HCT116 (cell line): ENCODE data around the gene MAP3K3. TPM values are rescaled to one million over a fixed set of nuclear protein-coding genes. Genes with fewer than 3 reads are reported as not detected.

ENCODE experiments used
- ATAC-seq: fragments of 200-7000 bp; cut with Tn5 transposase; 2 replicates; pipeline ENCODE4 v1.9.1; 2020; ENCODE audit warnings: mild to moderate bottlenecking, moderate library complexity
- BruUV-seq: library from RNA; stranded (reverse); fragments of 400-500 nt; replicated peaks from 2 replicates; lab custom pipeline; 2021; lab: Mats Ljungman, UMichigan
- CTCF ChIA-PET: fragments of 300-600 bp; sonication (Branson Sonifier 250); formaldehyde crosslinking; loops from one replicate; lab custom pipeline; 2021; ENCODE audit warnings: antibody characterized with exemption; lab: Charles Lee
- POLR2A ChIA-PET: fragments of 300-600, 350-600 bp; sonication (Branson Sonifier 250); formaldehyde crosslinking; loops from one replicate; lab custom pipeline; 2021; ENCODE audit warnings: antibody characterized with exemption; lab: Charles Lee
- RAD21 ChIA-PET, 2 experiments: fragments of 300-600 bp; sonication (Branson Sonifier 250); formaldehyde crosslinking; loops; one replicate each; lab custom pipeline; 2023; ENCODE audit warnings: low total read pairs in 2 of 2; ENCODE audit not compliant: uncharacterized antibody in 2 of 2, unreplicated experiment in 2 of 2, low non-redundant PET in 1 of 2; lab: Charles Lee
- DNase-seq: peaks from one replicate; pipeline ENCODE4 v3.0.0-alpha.2; 2010; ENCODE audit warnings: low read depth, low spot score
- H2AFZ ChIP-seq: fragments of 200-600 bp; shearing (Covaris generic), sonication (generic); 2 replicates; pipeline ENCODE4 v1.6.1; 2017; ENCODE audit warnings: low read depth, mixed run types, mixed read lengths, antibody characterized with exemption, low read length; ENCODE audit not compliant: poor library complexity, severe bottlenecking
- H3K27ac ChIP-seq: 2 replicates; pipeline ENCODE4 v1.5.1; 2012; ENCODE audit warnings: low read depth, low read length
- H3K27me3 ChIP-seq: fragments of 200-600 bp; sonication (generic); 2 replicates; pipeline ENCODE4 v1.6.1; 2016; ENCODE audit warnings: mixed run types, low read length, mixed read lengths; ENCODE audit not compliant: insufficient read depth
- H3K36me3 ChIP-seq, 2 experiments: fragments of 200-500 bp in 1 of 2; fragments of 200-600 bp in 1 of 2; sonication (Bioruptor generic) in 1 of 2; sonication (generic) in 1 of 2; 2 replicates each; pipeline versions ENCODE4 v1.5.1 to v1.6.1; 2014 to 2016; ENCODE audit warnings: low read length in 2 of 2, inconsistent platforms in 1 of 2, mixed read lengths in 1 of 2, mixed run types in 1 of 2; ENCODE audit not compliant: insufficient read depth in 2 of 2, control insufficient read depth in 1 of 2
- H3K4me1 ChIP-seq, 2 experiments: fragments of 200-600 bp in 1 of 2; sonication (generic) in 1 of 2; 2 replicates each; pipeline versions ENCODE4 v1.5.1 to v1.6.1; 2012 to 2017; ENCODE audit warnings: low read length in 2 of 2, inconsistent platforms in 1 of 2, mild to moderate bottlenecking in 1 of 2, mixed read lengths in 1 of 2, mixed run types in 1 of 2, moderate library complexity in 1 of 2; ENCODE audit not compliant: insufficient read depth in 2 of 2, control insufficient read depth in 1 of 2
- H3K4me2 ChIP-seq: fragments of 200-600 bp; sonication (generic); 2 replicates; pipeline ENCODE4 v1.6.1; 2017; ENCODE audit warnings: mixed run types, low read length, mixed read lengths
- H3K4me3 ChIP-seq, 2 experiments: fragments of 200-600 bp in 1 of 2; sonication (generic) in 1 of 2; replicated peaks in 1 of 2; 2 replicates each; pipeline ENCODE4 v1.5.1; 2011 to 2016; ENCODE audit warnings: low read length in 2 of 2, control low read depth in 1 of 2, low read depth in 1 of 2, mild to moderate bottlenecking in 1 of 2, mixed read lengths in 1 of 2, mixed run types in 1 of 2
- H3K79me2 ChIP-seq: fragments of 200-600 bp; sonication (generic); 2 replicates; pipeline ENCODE4 v1.6.1; 2017; ENCODE audit warnings: mild to moderate bottlenecking, mixed run types, low read length, moderate library complexity, mixed read lengths; ENCODE audit not compliant: insufficient read depth
- H3K9ac ChIP-seq: fragments of 200-600 bp; sonication (generic); 2 replicates; pipeline ENCODE4 v1.6.1; 2016; ENCODE audit warnings: low read length, mixed read lengths
- H3K9me2 ChIP-seq: fragments of 200-600 bp; sonication (generic), shearing (Covaris generic); 2 replicates; pipeline ENCODE4 v1.6.1; 2017; ENCODE audit warnings: mixed run types, mild to moderate bottlenecking, moderate library complexity; ENCODE audit not compliant: insufficient read depth
- H3K9me3 ChIP-seq, 2 experiments: fragments of 200-500 bp in 1 of 2; fragments of 200-600 bp in 1 of 2; sonication (Bioruptor generic) in 1 of 2; sonication (generic) in 1 of 2; 2 replicates each; pipeline ENCODE4 v1.6.1; 2014 to 2017; ENCODE audit warnings: low read length in 2 of 2, mixed read lengths in 2 of 2, inconsistent platforms in 1 of 2, low read depth in 1 of 2, mild to moderate bottlenecking in 1 of 2, mixed run types in 1 of 2, moderate library complexity in 1 of 2; ENCODE audit not compliant: control insufficient read depth in 1 of 2, insufficient read depth in 1 of 2
- H4K20me1 ChIP-seq: fragments of 200-600 bp; sonication (generic), shearing (Covaris generic); 2 replicates; pipeline ENCODE4 v1.6.1; 2017; ENCODE audit warnings: mixed run types, mild to moderate bottlenecking, moderate library complexity; ENCODE audit not compliant: insufficient read depth
- ATF3 ChIP-seq: IDR thresholded peaks from 2 replicates; pipeline ENCODE4 v1.6.1; 2012
- CBX3 ChIP-seq: IDR thresholded peaks from 2 replicates; pipeline ENCODE4 v1.6.1; 2012; ENCODE audit warnings: low read depth
- CEBPB ChIP-seq: IDR thresholded peaks from 2 replicates; pipeline ENCODE4 v1.6.1; 2012; ENCODE audit warnings: low read depth
- CTCF ChIP-seq, 3 experiments: fragments of 200-600 bp in 1 of 3; sonication (generic) in 1 of 3; IDR thresholded peaks in 2 of 3; conservative IDR thresholded peaks in 1 of 3; 2 replicates each; pipeline ENCODE4 v1.5.1; 2012 to 2017; ENCODE audit warnings: low read depth in 2 of 3, low read length in 2 of 3, antibody characterized with exemption in 1 of 3, borderline replicate concordance in 1 of 3, control low read depth in 1 of 3, mild to moderate bottlenecking in 1 of 3, mixed read lengths in 1 of 3, mixed run types in 1 of 3, moderate library complexity in 1 of 3; ENCODE audit not compliant: insufficient read depth in 1 of 3
- ELF1 ChIP-seq: IDR thresholded peaks from 2 replicates; pipeline ENCODE4 v1.6.1; 2012; ENCODE audit warnings: low read depth, borderline replicate concordance
- FOSL1 ChIP-seq: IDR thresholded peaks from 2 replicates; pipeline ENCODE4 v1.6.1; 2012; ENCODE audit warnings: low read depth
- JUND ChIP-seq: IDR thresholded peaks from 2 replicates; pipeline ENCODE4 v1.6.1; 2012
- MAX ChIP-seq: IDR thresholded peaks from 2 replicates; pipeline ENCODE4 v1.6.1; 2012
- POLR2A ChIP-seq: IDR thresholded peaks from 2 replicates; pipeline ENCODE4 v1.7.0; 2011; ENCODE audit warnings: borderline replicate concordance; ENCODE audit not compliant: insufficient read depth, insufficient read length; ENCODE audit errors: extremely low read depth
- POLR2AphosphoS5 ChIP-seq: IDR thresholded peaks from 2 replicates; pipeline ENCODE4 v1.6.1; 2011; ENCODE audit warnings: mild to moderate bottlenecking, low read depth, low read length, moderate library complexity
- REST ChIP-seq: IDR thresholded peaks from 2 replicates; pipeline ENCODE4 v1.6.1; 2012; ENCODE audit warnings: low read depth
- SIN3A ChIP-seq: IDR thresholded peaks from 2 replicates; pipeline ENCODE4 v1.6.1; 2012; ENCODE audit warnings: low read depth
- SRF ChIP-seq: IDR thresholded peaks from 2 replicates; pipeline ENCODE4 v1.6.1; 2012; ENCODE audit warnings: low read depth
- YY1 ChIP-seq: IDR thresholded peaks from 2 replicates; pipeline ENCODE4 v1.6.1; 2011; ENCODE audit warnings: low read length, low read depth, moderate library complexity, mild to moderate bottlenecking; ENCODE audit not compliant: insufficient replicate concordance; ENCODE audit errors: extremely low read depth
- ZBTB33 ChIP-seq: IDR thresholded peaks from 2 replicates; pipeline ENCODE4 v1.6.1; 2011; ENCODE audit warnings: mild to moderate bottlenecking, low read length, moderate library complexity; ENCODE audit not compliant: insufficient replicate concordance; ENCODE audit errors: extremely low read depth
- ZFX ChIP-seq: fragments of 450-650 bp; IDR thresholded peaks from 2 replicates; pipeline ENCODE4 v1.6.1; 2017
- intact Hi-C: fragments of 100-400 bp; cut with micrococcal nuclease; formaldehyde crosslinking; loops from 2 replicates; pipeline ENCODE4 v1.10.0; 2022
- total RNA-seq: library from RNA; stranded (reverse); gene quantifications from one replicate; pipeline ENCODE4 v1.2.1, GENCODE V29; 2021; ENCODE audit not compliant: unreplicated experiment

Gene MAP3K3
- total RNA-seq, 1 experiment from 2014 or later = 18.5 TPM

- ChIA-PET CTCF (no interaction called here), RAD21 (no interaction called here), POLR2A (no interaction called here)
- no peaks in the 10 kb centered on the region; the same call in 1 of the 2 replicates for H4K20me1 ChIP-seq
- H3K4me2 ChIP-seq = no peak overlapping the region
- no peaks in the 10 kb centered on the region for H3K9me2 ChIP-seq
- BruUV-seq = no TSS peak
- H3K36me3 ChIP-seq = peaks cover 24 to 34% of the 10 kb centered on the region in 2 experiments
- ATAC-seq (no peak), DNase-seq (no peak)
- no peaks in the 10 kb centered on the region for H3K27me3 ChIP-seq
- H3K9ac ChIP-seq = no peak overlapping the region
- TF ChIP-seq JUND (no peak), CBX3 (no peak), MAX (no peak), POLR2AphosphoS5 (no peak), ZFX (no peak), SRF (no peak), YY1 (no peak), POLR2A (no peak), ZBTB33 (no peak), CTCF (IDR thresholded peaks at IDR 0.05 in 2 of 3, conservative IDR thresholded peaks at IDR 0.05 in 1 of 3; ENCODE audit: borderline replicate concordance in 1 of 3, insufficient read depth in 1 of 3, low read depth in 2 of 3, low read length in 2 of 3) (no peak), ATF3 (no peak), FOSL1 (no peak), CEBPB (no peak), REST (no peak), ELF1 (no peak), SIN3A (no peak)
- intact Hi-C loops = no loop called here
- H3K79me2 ChIP-seq = peaks cover 38% of the 10 kb centered on the region
- H3K4me3 ChIP-seq = no peak overlapping the region
- no peak overlapping the region for H3K27ac ChIP-seq
- H3K4me1 ChIP-seq = no peaks in the 10 kb centered on the region
- H3K9me3 ChIP-seq = no peaks in the 10 kb centered on the region
- H2AFZ ChIP-seq = no peak overlapping the region
Measured at GRCh38 chr17:63578027-63578768, 44.0 kb upstream of the MAP3K3 start.
